ENCODE data around the gene WFIKKN1.
A peak's percentile ranks its signal among the peaks of the same experiment; 100 is the strongest.

Gene WFIKKN1, protein sequence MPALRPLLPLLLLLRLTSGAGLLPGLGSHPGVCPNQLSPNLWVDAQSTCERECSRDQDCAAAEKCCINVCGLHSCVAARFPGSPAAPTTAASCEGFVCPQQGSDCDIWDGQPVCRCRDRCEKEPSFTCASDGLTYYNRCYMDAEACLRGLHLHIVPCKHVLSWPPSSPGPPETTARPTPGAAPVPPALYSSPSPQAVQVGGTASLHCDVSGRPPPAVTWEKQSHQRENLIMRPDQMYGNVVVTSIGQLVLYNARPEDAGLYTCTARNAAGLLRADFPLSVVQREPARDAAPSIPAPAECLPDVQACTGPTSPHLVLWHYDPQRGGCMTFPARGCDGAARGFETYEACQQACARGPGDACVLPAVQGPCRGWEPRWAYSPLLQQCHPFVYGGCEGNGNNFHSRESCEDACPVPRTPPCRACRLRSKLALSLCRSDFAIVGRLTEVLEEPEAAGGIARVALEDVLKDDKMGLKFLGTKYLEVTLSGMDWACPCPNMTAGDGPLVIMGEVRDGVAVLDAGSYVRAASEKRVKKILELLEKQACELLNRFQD

DNA sequence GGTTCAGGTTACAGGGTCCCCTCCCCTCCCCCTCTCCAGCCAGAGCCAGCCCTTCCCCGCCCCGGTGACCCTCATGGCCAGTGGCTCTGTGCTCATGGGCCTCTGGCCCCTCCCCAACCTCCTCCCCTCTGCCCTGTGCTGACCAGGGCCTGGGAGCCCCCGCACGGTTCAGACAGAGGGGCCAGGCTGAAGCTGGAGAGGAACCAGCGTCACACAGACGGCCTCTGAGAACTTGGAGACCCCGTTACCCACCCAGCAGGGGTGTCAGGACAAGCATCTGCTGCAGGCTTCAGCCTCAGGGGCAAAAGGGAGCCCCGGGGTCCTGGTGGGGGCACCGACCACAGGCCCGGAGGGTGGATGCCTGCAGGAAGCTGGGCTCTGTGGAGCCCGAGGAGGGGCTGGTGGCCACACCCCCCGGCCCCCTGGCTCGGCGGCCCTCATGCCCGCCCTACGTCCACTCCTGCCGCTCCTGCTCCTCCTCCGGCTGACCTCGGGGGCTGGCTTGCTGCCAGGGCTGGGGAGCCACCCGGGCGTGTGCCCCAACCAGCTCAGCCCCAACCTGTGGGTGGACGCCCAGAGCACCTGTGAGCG, at the start of gene WFIKKN1:
Gene WFIKKN1 (plus strand): TSS at position 171 of the 591 bp plus-strand sequence. CDS start 269 bp downstream, at position 440.
- no peak for DNase-seq

DNA sequence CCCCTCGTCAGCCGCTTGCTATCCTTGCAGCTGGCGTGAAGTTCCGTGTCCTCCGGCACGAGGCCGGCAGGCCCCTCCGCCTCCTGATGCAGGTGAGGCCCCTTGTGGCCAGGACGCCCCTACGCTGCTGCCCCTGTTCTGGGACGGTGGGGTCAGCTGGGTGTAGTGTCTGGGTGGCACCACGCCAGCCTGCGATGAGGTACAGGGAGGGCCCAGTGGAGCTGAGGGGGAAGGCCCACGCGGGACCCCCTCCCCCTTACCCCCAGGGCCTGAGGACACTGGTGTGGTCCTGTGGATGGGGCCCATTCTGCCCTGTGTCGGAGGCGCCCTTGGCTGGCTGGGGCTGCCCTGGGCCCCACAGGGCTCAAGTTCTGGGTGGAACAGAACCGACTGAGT, 48.6 kb upstream of the WFIKKN1 start:
- no peak for DNase-seq

DNA sequence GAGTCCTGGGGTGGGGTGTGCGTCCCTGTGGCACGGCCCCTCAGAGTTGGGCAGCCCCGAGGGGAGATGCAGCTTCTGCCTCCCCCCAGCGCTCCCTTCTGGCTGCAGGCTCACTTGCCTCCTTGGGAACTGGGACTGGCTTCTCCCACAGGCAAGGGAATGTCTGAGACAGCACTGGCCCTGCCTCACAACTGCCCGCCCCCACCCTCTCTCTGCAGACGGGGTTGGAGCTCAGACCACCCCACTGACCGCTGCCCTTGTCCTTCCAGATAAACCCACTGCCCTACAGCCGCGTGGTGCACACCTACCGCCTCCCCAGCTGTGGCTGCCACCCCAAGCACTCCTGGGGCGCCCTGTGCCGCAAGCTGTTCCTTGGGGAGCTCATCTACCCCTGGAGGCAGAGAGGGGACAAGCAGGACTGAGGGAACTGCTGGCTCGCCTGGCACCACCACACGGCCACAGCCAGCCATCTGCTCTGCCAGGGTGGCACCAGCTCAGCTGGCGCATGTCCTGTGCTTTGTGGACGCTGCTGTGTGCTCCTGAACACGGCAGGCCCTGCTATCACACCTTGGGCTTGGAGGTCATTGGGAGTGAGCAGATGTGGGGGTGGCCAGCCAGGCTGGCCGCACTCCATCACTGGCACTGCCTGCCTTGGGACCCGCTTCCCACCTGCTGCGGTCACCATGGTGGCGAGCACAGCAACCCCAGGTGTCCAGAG, 48.0 kb upstream of the WFIKKN1 start:
- no peak for DNase-seq

DNA sequence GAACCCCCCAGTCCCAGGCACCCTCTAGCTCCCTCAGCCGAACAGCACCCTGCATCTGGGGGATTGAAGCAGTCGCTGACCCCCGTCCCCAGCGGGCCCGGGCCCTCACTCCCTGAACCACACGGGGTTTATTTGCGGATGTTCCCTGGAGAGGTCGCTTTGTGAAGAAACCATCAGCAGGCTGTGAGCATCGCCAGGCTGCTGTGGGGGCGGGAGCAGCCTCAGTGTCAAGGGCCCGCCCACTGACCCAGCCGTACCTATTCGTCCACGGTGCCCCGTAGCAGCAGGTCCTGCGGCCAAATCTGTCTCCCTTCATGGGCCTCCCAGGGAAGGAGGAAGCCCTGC, 47.3 kb upstream of the WFIKKN1 start:
- DNase-seq = no peak

DNA sequence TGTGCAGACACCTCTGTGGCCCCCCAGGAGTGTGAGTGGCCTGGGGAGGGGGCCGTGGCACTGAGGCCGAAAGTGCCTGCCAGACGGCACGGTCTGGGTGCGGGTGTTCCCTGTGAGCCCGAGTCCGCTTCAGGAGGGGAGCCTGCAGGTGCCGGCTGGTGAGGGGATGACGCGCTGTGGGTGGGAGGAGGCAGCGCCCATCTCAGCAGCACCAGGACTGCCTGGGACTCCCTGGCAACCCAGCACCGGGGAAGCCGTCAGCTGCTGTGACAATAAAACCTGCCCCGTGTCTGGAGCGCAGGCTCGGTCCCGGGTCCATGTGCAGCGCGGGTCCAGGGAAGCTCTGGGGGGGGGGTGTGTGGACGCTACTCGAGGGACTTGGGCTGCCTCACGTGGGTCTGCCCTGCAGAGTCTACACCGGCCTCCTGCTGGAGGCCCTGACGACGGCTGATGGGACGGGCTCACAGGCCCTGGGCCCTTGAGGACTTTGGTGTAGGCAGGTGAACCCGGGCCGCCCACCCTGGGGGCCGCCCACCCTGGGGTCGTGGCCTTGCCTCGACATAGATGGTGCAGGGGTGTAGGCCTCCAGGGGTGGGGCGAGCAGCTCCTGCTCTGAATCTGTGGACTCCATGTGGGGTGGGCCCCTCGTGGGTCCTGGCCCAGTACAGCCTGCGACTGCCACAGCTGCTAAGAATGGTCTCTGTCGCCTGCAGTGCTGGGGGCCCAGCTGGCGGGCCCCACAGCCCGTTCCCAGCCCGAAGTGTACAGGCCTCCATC, 46.8 kb upstream of the WFIKKN1 start:
- no peak for DNase-seq

GRCh38 chr16:585351-585750, 45.4 kb upstream of the WFIKKN1 start:
- DNase-seq = no peak

DNA sequence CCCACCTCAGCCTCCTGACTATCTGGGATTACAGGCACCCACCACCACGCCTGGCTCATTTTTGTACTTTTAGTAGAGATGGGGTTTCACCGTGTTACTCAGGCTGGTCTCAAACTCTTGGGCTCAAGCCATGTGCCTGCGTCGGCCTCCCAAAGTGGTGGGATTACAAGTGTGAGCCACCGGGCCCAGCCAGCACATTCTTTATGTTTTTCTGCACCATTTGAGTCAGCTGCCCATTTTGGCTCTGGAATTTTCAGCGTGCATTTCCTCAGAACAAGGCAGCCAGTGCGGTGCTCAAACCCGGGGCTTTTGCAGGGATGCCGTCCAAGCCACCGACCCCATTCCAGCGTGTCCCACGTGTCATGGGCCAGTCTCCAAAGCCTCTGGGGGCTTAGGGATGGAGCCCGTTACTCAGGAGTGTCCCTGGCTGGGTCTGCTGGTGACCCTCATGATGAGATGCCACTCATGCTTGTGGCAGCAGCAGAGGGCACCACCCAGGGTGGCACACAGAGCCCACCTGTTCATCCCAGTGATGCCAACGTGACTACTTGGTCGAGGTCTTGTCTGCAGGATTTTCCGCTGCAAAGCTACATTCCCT, 44.6 kb upstream of the WFIKKN1 start:
- DNase-seq = no peak

GRCh38 chr16:586645-587590, 43.9 kb upstream of the WFIKKN1 start:
- no peak for DNase-seq

GRCh38 chr16:588639-588888, 42.2 kb upstream of the WFIKKN1 start:
- no peak for DNase-seq

DNA sequence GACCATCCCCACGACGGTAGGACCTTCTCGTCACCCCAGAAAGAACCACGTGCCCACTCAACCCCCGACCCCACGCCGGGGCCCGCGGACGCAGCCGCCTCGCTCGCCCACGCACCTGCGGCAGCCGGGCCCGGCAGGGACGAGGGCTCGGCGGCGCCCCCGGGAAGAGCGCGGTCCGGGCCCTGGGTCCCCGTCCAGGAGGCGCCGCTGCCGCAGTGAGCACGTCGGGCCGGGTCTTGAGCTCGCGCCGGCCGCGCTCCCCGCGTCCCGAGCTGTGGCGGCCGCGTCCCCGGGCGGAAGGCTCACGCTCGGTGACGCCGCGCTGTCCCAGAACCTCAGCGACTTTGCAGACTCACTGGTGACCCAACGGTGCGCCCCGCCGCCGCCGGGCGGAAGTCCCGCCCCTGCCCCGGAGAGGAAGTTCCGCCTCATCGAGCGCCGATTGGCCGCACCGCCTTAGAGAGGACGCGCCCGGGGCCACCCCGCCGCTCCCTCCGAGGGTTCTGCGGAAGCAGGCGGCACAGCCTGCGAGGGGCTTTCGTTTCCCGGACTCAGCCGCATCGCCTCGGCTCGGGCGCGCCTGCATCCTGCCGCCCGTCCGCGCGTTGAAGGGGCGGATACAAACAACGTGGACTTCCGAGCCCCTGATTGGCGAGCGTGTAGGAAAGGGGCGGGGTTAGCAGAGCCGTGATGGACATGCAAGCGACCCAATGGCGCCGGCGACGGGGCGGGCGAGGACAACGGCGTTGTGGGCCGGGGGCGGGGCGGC, 41.7 kb upstream of the WFIKKN1 start:
- peak; percentile 94 to 100 for DNase-seq

DNA sequence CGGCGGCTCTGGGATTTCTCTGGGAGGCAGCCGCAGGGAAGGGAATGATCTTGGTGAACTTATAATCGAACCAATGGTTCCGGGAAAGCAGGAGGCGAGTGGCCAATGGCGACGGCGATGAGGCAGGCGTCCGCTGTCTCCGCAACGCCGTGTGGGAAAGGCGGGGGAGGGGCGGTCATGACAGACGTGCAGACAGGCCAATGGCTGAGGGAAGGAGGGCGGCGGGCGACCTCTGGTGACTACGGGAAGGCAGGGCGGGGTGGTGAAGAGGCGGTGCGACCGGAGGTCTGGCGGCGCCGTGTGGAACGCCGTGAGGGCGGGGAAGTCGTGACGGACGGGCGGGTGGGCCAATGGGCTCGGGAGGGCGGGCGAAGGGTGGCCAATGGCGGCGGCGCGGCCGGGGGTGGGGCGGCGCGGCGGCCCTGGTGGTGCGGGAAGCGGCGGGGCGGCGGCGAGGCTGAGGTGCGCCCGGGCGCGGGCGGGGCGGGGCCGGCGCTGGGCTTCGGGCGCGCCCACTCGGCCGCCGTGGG, 41.1 kb upstream of the WFIKKN1 start, which contains the start of gene RAB40C:
Gene RAB40C (plus strand): TSS at position 409 of the 530 bp plus-strand sequence. CDS start 226 bp downstream, outside the sequence.
- DNase-seq = peak; percentile 99 to 100

GRCh38 chr16:590188-590814, 40.5 kb upstream of the WFIKKN1 start:
- no peak for DNase-seq

- no peak for DNase-seq
These were observed 40.0 kb upstream of the WFIKKN1 start for GRCh38 chr16:590815-591200.

DNA sequence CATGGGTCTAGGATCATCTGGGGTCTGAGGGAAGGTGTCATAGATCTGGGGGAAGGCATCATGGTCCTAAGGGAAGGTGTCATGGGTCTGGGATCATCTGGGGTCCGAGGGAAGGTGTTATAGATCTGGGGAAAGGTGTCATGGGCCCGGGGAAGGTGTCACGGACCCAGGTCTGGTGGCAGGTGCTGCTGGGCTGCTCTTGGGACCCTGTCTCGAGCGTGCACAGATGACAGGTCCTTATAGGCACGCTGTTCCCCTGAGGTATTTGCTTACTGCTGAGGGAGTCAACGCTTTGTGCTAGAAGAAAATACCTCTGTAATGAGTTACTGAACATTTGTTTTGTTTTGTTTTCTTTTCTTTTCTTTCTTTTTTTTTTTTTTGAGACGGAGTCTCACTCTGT, 39.6 kb upstream of the WFIKKN1 start:
- no peak for DNase-seq

DNA sequence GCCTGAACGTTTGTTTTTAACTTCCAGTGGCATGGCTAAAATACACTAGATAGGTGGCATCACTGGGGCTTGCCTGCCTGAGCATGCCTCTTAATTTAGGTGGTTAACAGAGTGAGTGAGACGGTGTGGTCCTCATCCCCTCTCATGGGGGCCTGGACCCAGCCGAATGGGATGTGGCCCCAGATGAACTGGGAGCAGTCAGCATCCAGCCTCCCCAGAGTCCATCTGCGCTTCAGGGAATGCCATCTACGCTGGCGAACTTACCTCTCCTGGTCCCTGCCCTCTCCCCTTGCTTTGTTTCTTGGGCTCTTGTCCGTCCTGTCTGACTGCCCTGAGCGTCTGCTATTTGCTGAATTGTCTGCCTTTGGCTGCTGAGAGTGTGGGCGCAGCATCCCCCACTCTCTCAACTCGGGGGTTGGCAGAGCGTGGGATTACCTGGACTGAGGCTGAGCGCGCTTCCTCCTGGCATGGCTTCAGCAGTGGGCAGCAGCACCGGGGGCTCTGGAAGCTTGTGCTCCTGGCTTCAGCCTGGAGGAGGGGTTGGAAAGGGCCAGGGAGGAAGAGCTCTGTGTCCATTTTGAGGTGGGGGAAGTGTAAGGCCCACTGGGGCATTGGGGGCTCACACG, 38.8 kb upstream of the WFIKKN1 start:
- DNase-seq = no peak

DNA sequence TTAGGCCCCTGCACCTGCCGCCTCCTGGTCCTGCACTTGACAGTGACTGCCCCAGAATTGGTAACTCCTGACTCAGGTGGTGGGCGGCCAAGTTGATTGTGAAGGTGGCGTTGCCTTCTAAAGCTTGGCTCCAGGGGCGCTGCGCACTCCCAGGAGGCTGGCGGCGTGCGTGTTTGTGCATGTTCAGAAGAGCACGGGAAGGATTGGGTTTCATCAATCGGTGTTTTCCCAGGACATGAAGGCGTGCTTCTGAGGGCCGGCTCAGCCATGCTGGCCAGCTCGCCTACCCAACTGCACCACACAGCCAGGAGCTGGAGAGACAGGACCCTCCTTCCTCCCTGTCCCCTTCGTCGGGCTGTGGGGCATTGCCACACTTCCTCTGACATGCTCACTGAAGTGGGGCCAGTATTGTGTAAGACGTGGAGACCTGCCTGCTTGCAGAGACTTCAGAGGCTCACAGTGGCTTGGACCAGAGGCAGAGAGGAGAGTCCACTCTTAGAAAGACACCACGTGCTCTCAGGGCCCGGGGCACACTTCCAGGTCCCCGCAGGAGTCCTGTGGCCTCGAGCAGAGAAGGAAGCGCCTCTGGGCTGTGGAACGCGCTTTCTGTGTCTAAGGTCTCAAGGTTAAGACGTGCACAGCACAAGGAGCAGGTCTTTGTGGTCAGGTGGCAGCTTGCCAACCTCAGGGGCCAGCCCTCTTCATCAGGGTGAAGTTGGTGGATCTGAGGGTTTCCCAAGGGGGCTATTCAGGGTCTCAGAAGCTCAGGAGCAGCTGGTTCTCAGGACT, 38.1 kb upstream of the WFIKKN1 start:
- DNase-seq = peak; percentile 86

GRCh38 chr16:593406-593805, 37.4 kb upstream of the WFIKKN1 start:
- peak; percentile 74 to 75 for DNase-seq

DNA sequence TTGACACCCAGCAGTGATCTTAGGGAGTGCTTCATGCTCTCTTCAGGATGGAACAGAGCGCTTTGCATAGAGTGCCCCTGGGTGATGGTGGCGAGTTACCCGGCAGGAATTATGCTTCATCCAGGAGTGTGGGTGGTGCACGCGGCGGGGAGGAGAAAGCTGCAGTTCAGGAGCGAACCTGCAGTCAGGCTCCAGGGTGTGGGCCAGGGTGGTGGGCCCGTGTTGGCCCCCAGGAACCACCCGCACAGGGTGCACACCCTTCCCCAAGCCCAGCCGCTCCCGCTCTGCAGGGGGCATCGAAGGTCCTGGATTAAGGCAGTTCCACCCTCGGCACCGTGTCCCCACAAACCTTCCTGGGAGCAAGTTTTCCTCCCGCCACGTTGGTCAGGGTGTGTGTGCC, 37.0 kb upstream of the WFIKKN1 start:
- no peak for DNase-seq

- no peak for DNase-seq
These were observed 35.7 kb upstream of the WFIKKN1 start for GRCh38 chr16:595094-595528.
